ENCODE results near the gene HNMT.

The HNMT gene

GRCh38 chr2:138061961-138062360, 97.7 kb downstream of the HNMT start:
- DNase-seq, result no peak

- no peak for DNase-seq
Measured at GRCh38 chr2:138063181-138063580, 98.9 kb downstream of the HNMT start.

All from activated CD4-positive, alpha-beta T cell treated with anti-CD3 and anti-CD28 coated beads for 48 hours (primary cell).